Stimulated activated CD8-positive, alpha-beta memory T cell treated with anti-CD3 and anti-CD28 coated beads, Interleukin-15, amount 100 ng/mL, for 24 hours (primary cell): Measurements from ENCODE around the gene FAIM2.

ENCODE experiments used
- DNase-seq: peaks from one replicate; pipeline ENCODE4 v3.0.0-alpha.2; 2020; ENCODE audit warnings: low read depth

The FAIM2 gene

GRCh38 chr12:49903700-49904423, at the start of gene FAIM2:
FAIM2 (minus strand) TSS chr12:49903900; CDS start chr12:49903792, 108 bp downstream.
- peak; percentile 9 for DNase-seq

GRCh38 chr12:49953151-49953550, 49.5 kb upstream of the FAIM2 start:
- DNase-seq = no peak

DNA sequence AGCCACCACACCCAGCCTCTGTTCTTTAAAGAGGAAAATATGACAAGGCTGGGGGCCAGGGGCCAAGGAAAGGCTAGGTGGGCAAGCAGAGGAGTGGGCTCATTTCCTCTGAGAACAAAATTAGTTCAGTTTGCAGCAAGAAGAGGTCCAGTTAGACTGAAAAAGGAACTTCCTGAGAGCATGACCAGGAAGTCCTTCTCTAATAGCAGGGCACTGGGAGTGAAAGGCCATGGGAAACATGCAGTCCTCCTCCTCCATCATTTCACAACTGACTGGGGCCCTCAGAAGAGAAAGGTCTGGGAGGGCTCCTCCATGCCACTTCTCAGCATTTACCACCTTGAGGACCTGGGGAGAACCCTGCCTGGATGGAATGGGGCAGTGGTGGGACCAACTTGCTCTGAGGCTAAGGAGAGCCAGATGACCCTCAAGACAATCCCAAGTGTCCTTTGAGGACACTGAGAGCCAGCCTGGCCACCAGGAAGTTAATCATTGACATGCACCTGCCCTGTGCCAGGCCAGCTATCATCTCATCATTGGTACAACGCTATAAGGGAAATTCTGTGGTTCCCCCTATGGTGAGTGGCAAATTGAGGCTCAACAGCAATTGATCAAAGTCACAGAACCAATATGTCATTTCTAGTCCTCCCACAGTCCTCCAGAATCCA, 48.8 kb upstream of the FAIM2 start:
- DNase-seq = no peak

DNA sequence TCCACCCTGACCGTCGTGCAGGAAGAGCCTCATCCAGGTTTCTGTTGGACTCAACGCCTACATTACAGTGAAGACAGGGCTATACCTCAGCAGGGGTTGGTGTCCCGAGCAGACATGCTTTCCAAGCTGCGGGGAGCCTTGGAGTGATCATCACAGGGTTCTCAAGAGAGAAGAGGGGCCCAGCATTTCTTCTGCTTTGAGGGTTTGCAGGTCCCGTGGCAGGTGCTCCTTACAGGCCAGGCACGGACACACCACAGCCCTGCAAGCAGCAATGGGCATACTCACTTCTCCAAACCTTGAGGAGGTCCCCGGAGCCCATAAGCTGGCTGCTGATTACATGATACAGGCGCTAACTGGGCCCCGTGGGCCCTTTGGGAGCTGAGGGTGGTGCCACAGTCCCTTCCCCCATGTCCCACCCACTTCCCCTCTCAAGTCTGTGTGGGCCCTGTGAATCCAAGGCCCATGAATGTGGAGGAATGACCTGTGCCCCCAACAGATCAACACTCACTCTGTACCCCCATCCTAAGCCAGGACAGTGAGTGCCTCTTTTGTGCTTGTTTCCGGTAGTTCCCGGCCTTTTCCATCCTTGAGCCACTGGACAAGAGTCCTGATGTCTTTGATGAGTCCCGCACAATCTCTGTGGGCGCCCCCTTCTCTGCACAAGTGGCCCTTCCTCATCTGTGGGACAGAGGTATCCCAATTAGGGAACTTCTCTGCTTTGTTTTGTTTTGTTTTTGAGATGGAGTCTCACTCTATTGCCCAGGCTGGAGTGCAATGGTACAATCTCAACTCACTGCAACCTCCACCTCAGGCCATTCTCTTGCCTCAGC, 47.9 kb upstream of the FAIM2 start:
- DNase-seq = no peak

- DNase-seq = no peak
These were observed 46.9 kb upstream of the FAIM2 start, which contains the start of gene AQP2 for GRCh38 chr12:49950273-49951251. AQP2 (plus strand) TSS chr12:49950737; CDS start chr12:49950831, 94 bp downstream.

GRCh38 chr12:49949866-49950265, 46.2 kb upstream of the FAIM2 start:
- no peak for DNase-seq

GRCh38 chr12:49948866-49949845, 45.5 kb upstream of the FAIM2 start:
- no peak for DNase-seq

GRCh38 chr12:49947593-49948226, 44.0 kb upstream of the FAIM2 start:
- no peak for DNase-seq

DNA sequence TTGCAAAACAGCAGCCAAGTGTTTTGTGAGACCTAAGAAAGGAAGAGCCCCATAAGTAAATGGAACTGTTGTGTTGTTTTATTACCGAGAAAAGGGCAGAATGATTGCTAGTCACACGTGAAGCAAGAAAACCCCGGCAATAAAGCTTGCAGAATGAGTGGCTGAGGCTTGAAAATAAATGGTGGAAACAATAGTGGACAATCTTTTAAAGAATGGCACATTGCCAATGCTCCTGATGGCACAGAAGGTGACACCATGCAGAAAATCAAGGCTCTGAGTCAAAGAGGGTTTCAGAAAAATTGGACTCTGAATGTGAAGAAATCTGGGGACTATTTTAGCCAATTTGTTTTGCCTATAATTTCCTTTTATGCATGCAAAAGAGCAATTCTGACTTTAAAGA, 42.8 kb upstream of the FAIM2 start:
- DNase-seq = no peak

GRCh38 chr12:49946086-49946485, 42.4 kb upstream of the FAIM2 start:
- no peak for DNase-seq

GRCh38 chr12:49945394-49946080, 41.8 kb upstream of the FAIM2 start:
- DNase-seq = peak; percentile 68

GRCh38 chr12:49944718-49945117, 41.0 kb upstream of the FAIM2 start:
- DNase-seq = no peak

DNA sequence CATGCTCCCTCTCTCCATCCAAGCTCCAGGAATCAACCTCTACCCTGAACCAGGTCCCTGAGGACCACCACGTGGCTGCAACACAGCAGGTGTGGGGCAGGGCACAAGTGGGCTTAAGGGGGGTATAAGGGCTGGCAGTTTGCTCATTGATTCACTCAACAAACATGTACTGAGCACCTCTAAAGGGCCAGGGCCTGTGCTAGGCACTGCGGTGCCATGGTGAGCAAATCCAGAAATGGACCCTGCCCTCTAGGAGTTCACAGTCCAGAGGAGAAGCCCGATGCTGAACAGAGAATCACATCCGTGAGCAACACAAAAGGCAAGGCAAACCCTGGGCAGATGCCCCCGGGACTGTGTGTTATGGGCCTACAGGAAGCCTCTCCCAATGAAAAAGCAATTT, 40.3 kb upstream of the FAIM2 start:
- DNase-seq = no peak

GRCh38 chr12:49943625-49943960, 39.9 kb upstream of the FAIM2 start:
- no peak for DNase-seq

DNA sequence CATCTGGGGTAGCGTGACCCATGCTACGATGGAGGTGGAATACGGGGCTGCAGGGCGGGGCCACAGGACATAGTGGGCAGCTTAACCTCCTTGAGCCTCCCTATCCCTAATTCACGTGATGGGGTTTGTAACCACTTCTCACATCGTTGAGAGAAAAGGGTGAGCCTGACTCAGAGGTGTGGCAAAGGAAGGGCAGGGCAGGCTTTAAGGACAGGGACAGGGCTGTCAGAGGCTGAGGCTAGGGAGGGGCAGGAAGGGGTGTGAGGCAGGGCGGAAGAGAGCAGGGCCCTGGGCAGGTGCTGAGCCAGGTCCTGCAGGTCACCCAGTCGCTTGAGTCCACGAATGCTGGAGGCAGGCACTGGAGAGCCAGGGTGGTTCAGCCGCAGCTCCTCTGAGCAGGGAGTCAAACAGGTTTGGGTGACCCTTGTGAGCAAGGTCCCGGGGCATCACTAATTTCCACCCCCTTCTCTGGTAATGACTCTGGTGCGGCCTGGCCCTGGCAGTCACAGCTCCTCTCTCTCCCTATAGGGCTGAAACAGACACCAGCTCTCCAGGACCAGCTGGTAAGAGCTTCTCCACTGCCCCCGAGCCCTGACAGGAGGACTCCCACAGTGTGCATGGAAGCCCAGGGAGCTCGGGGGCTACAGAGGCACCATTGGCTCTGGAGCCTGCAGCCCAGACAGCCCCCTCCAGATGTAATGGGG, 39.4 kb upstream of the FAIM2 start:
- no peak for DNase-seq

- DNase-seq = no peak
These were observed 38.8 kb upstream of the FAIM2 start for GRCh38 chr12:49942512-49942893.

- DNase-seq = no peak
These were observed 38.1 kb upstream of the FAIM2 start for GRCh38 chr12:49941556-49942511.

DNA sequence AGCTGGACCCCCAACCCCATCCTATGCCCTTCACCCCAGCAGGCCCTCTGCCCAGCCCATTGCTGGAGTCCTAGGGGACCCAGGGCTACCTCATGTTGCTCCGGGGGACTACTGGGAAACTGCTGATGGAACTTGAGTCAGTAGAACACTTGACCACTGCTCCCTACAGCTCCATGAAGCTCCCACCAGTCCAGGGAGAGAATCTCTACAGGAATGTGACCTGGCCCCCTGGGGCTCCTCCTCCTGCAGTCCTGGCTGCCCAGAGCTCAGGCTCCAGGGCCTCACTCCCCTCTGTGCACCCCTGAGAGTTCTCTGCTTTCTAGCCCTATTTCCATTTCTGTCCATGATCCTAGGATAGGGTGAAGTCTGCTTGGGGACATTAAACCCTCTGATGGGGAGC, 36.0 kb upstream of the FAIM2 start:
- no peak for DNase-seq
